ENCODE measurements around the gene WDR7.

The WDR7 gene

GRCh38 chr18:56723706-56724105 lies 72.5 kb downstream of the WDR7 start:
- no peak for DNase-seq

- DNase-seq, result no peak
These were observed 75.7 kb downstream of the WDR7 start for GRCh38 chr18:56726906-56727305.

- peak; percentile 49 to 56 for DNase-seq
These were observed 76.2 kb downstream of the WDR7 start for GRCh38 chr18:56727399-56727798.

GRCh38 chr18:56728741-56729140 lies 77.6 kb downstream of the WDR7 start:
- no peak for DNase-seq

GRCh38 chr18:56738184-56738583 lies 87.0 kb downstream of the WDR7 start:
- no peak for DNase-seq

- no peak for DNase-seq
These were observed 88.6 kb downstream of the WDR7 start for GRCh38 chr18:56739731-56740130.

- DNase-seq, result no peak
These were observed 89.5 kb downstream of the WDR7 start for GRCh38 chr18:56740645-56741044.

GRCh38 chr18:56741685-56742084 lies 90.5 kb downstream of the WDR7 start:
- no peak for DNase-seq

GRCh38 chr18:56743115-56743514 lies 92.0 kb downstream of the WDR7 start:
- no peak for DNase-seq

GRCh38 chr18:56747032-56747658 lies 96.0 kb downstream of the WDR7 start:
- no peak for DNase-seq

GRCh38 chr18:56747857-56748256 lies 96.7 kb downstream of the WDR7 start:
- DNase-seq, result no peak

- no peak for DNase-seq
These were observed 97.6 kb downstream of the WDR7 start for GRCh38 chr18:56748698-56749268.

GRCh38 chr18:56756966-56757365 lies 105.8 kb downstream of the WDR7 start:
- no peak for DNase-seq

GRCh38 chr18:56770097-56770496 lies 118.9 kb downstream of the WDR7 start:
- no peak for DNase-seq

GRCh38 chr18:56770873-56771272 lies 119.7 kb downstream of the WDR7 start:
- DNase-seq, result no peak

GRCh38 chr18:56775701-56776100 lies 124.5 kb downstream of the WDR7 start:
- no peak for DNase-seq

- no peak for DNase-seq
These were observed 136.2 kb downstream of the WDR7 start for GRCh38 chr18:56787390-56787789.

GRCh38 chr18:56789004-56789888 lies 138.1 kb downstream of the WDR7 start:
- DNase-seq, result peak; percentile 42 to 54

- DNase-seq, result no peak
These were observed 138.7 kb downstream of the WDR7 start for GRCh38 chr18:56789889-56790180.

GRCh38 chr18:56795381-56795780 lies 144.2 kb downstream of the WDR7 start:
- no peak for DNase-seq

- DNase-seq, result no peak
These were observed 148.6 kb downstream of the WDR7 start for GRCh38 chr18:56799756-56800155.

- DNase-seq, result no peak
These were observed 151.9 kb downstream of the WDR7 start for GRCh38 chr18:56803051-56803450.

GRCh38 chr18:56804395-56804794 lies 153.2 kb downstream of the WDR7 start:
- no peak for DNase-seq

- DNase-seq, result no peak
These were observed 156.7 kb downstream of the WDR7 start for GRCh38 chr18:56807901-56808300.
